ENCODE data around the gene FAM133A. TPM values are rescaled to one million over a fixed set of nuclear protein-coding genes. Genes with fewer than 3 reads are reported as not detected.

FAM133A gene
- not detected for total RNA-seq

DNA sequence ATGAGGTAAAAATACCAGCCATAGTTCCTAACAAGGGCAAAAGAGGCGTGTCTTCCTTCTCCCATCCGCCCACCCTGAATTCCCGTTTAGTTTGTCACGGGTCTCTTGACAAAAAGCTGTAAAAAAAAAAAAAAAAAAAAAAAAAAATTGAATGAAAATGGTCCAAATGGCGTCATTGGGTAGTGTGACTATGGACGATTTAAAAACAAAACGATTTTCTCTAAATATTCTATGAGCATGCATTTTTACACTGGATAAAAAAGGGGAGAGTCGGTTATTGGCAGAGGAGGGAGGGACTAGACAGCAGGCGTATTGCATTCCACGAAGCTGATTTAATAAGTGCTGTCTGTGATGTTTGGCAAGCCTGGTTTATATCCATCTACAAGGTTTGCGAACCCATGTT lies at the start of gene FAM133A:
Gene FAM133A, plus strand, starts transcription at position 338 of the 403 bp plus-strand sequence. CDS start 35,214 bp downstream, outside the sequence.
- no peaks in the 10 kb centered on the region for H3K9me3 Mint-ChIP-seq
- H3K4me3 Mint-ChIP-seq, result peak within 1 kb of the TSS; percentile 87
- H3K36me3 Mint-ChIP-seq (ENCODE audit: insufficient read depth), result no peaks in the 10 kb centered on the region
- no peaks in the 10 kb centered on the region for H3K27me3 Mint-ChIP-seq (ENCODE audit: low read depth)
- DNase-seq (no peak), ATAC-seq (no peak)
- H3K4me1 Mint-ChIP-seq (ENCODE audit: low read depth), result peaks cover 12% of the 10 kb centered on the region

DNA sequence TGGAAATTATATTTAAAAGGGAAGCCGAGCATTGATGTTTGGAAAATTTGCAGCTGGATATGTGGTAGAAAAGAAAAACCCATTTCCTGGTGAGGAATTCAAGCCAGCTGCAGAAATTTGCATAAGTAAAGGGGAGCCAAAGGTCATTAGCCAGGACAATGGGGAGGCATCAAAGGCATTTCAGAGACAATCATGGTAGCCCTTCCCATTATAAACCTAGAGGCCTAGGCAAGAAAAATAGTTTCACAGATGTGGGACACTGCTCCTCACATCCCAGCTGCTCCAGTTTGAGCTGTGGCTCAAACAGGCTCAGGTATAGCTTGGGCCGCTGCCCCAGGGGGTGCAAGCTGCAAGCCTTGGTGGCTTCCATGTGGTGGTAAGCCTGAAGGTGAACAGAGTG lies 36.4 kb upstream of the FAM133A start:
- H3K27me3 Mint-ChIP-seq (ENCODE audit: low read depth), result no peaks in the 10 kb centered on the region

DNA sequence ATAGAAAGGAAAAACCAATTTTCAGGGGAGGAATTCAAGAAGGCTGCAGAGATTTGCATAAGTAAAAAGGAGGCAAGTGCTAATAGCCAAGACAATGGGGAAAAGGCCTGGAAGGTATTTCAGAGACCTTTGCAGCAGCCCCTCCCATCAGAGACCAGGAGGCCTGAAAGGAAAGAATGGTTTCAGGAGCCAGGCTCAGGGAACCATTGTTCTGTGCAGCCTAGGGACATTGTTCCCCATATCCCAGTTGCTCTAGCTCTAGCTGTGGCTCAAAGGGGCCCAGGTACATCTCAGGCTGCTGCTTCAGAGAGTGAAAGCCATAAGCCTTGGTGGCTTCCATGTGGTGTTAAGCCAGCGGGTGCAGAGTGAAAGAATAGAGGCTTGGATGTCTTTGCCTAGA lies 24.6 kb upstream of the FAM133A start:
- Mint-ChIP-seq H3K27me3 (ENCODE audit: low read depth) (no peaks in the 10 kb centered on the region), H3K9me3 (no peaks in the 10 kb centered on the region), H3K4me3 (no peak overlapping the region), H3K4me1 (ENCODE audit: low read depth) (no peaks in the 10 kb centered on the region), H3K36me3 (ENCODE audit: insufficient read depth) (no peaks in the 10 kb centered on the region)
- DNase-seq (no peak), ATAC-seq (no peak)

More for the DNA sequence above, 36.4 kb upstream of the FAM133A start:
- ATAC-seq, result no peak
- no peaks in the 10 kb centered on the region for H3K36me3 Mint-ChIP-seq (ENCODE audit: insufficient read depth)
- H3K4me1 Mint-ChIP-seq (ENCODE audit: low read depth), result no peaks in the 10 kb centered on the region
- no peak overlapping the region for H3K4me3 Mint-ChIP-seq
- DNase-seq, result no peak
- no peaks in the 10 kb centered on the region for H3K9me3 Mint-ChIP-seq

DNA sequence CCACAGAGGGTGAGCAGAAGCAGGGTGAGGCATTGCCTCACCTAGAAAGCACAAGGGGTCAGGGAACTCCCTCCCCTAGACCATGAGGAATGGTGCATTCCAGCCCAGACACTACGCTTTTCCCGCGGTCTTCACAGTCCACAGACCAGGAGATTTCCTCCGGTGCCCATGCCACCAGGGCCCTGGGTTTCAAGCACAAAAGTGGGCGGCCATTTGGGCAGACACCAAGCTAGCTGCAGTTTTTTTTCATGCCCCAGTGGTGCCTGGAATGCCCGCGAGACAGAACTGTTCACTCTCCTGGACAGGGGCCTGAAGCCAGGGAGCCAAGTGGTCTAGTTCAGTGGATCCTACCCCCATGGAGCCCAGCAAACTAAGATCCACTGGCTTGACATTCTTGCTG lies 13.4 kb upstream of the FAM133A start:
- DNase-seq (no peak), ATAC-seq (no peak)
- no peaks in the 10 kb centered on the region for H3K4me1 Mint-ChIP-seq (ENCODE audit: low read depth)
- H3K9me3 Mint-ChIP-seq, result no peaks in the 10 kb centered on the region
- no peaks in the 10 kb centered on the region for H3K36me3 Mint-ChIP-seq (ENCODE audit: insufficient read depth)
- no peaks in the 10 kb centered on the region for H3K27me3 Mint-ChIP-seq (ENCODE audit: low read depth)
- H3K4me3 Mint-ChIP-seq, result no peak overlapping the region

DNA sequence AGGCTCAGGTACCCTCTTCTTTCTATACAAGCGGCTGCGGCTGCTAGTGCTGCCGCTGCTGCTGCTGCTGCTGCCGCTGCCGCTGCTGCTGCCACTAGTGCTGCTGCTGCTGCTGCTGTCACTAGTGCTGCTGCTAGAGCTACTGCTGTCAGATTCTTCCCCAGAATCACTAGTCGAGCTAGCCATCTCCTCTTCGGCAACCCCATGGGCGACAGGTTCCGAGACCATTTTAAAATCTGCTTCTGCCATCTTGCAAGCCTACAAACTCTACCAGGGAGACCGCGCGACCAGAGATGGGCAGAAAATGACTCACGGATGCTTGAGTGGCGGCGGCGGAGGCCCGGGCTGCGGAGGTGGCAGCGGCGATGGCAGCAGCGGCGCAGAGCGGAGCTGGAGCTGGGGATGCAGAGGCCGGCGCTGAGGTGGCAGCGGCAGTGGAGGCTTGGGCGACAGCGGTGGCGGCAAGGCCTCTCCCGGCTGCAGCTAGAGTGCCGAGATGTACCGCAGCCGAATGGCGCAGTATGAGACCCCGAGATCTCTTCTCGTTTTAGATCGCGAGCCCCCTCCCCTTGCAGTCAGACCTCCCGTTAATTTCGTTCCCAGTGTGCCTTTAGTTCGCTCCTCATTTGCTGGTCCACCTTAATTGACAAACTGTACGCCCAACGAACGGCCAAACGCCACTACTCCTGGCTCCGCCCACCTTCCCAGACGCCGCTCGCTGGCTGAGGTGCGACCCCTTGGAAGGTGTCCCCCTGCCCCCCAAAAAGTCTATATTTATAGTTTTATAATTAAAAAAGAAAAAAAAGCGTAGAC lies 744 bp upstream of the FAM133A start, which contains the start of gene NAP1L3:
Gene NAP1L3, minus strand, starts transcription at position 523 of the 813 bp plus-strand sequence. Its CDS starts 274 bp downstream, at position 249.
- peak; percentile 47 for DNase-seq
- H3K4me3 Mint-ChIP-seq, result peak within 1 kb of the TSS; percentile 87
- no peaks in the 10 kb centered on the region for H3K9me3 Mint-ChIP-seq
- no peaks in the 10 kb centered on the region for H3K27me3 Mint-ChIP-seq (ENCODE audit: low read depth)
- ATAC-seq, result peak; percentile 91 to 92
- H3K36me3 Mint-ChIP-seq (ENCODE audit: insufficient read depth), result no peaks in the 10 kb centered on the region
- peaks cover 12% of the 10 kb centered on the region for H3K4me1 Mint-ChIP-seq (ENCODE audit: low read depth)

DNA sequence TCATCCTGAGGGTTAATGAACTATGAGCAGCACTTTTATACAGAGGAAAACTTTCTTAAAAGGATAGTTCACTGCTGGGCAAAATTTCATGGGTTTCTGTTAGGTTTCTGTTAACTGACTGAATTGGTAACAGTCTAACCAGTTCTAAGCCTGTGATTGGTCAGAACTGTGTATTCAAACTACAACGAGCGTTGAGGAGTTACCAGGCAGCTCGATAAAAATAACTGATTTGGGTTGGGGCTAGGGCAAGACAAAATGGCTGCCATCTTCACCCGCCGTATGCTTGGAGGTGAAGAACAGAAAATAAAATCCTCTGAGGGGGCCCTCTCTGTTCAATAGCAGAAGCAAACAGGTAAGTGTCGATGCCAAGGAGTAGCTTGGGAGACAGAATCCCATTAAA lies 22.0 kb downstream of the FAM133A start:
- no peaks in the 10 kb centered on the region for H3K4me1 Mint-ChIP-seq (ENCODE audit: low read depth)
- H3K9me3 Mint-ChIP-seq, result no peaks in the 10 kb centered on the region
- no peaks in the 10 kb centered on the region for H3K27me3 Mint-ChIP-seq (ENCODE audit: low read depth)
- ATAC-seq, result no peak
- no peak overlapping the region for H3K4me3 Mint-ChIP-seq
- DNase-seq, result no peak
- H3K36me3 Mint-ChIP-seq (ENCODE audit: insufficient read depth), result no peaks in the 10 kb centered on the region

DNA sequence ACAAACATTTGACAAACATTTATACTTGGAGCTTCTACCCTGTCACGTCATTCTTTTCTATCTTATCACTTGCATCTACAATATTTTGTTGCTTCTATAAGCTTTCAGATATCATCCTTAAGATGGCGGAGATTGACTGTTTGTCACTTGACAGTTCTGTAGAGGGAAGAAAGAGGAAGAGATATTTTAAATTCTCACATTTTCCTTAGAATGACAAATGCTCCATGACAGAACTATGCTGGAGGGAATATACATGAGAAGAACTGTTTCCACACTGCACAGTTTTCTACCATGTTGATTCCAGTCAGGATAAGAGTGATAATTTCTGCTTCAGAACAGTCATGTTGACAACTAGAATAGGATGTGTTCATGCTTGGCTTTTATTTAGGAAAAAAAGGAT lies 29.7 kb downstream of the FAM133A start:
- no peak overlapping the region for H3K4me3 Mint-ChIP-seq
- H3K27me3 Mint-ChIP-seq (ENCODE audit: low read depth), result no peaks in the 10 kb centered on the region
- ATAC-seq (no peak), DNase-seq (no peak)
- no peaks in the 10 kb centered on the region for H3K4me1 Mint-ChIP-seq (ENCODE audit: low read depth)
- no peaks in the 10 kb centered on the region for H3K36me3 Mint-ChIP-seq (ENCODE audit: insufficient read depth)
- H3K9me3 Mint-ChIP-seq, result no peaks in the 10 kb centered on the region

DNA sequence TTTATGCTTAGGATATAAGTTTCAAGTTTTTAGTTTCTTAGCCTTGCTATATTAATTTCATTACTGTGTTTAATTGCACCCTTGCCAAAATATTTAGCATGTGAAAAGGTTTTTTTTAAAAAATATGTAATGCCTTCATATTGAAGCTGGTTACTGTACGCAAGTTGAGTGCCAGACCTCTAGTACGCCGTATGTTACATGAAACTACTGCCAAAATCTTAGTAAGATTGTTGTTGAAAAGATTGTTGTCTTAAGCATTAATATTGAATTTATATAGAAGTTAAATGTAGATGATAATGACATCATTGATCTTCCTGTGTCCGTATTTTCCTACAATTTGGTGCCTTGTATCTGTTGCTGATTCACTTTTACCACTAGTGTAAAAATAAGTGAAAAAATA lies 37.1 kb downstream of the FAM133A start:
- DNase-seq (no peak), ATAC-seq (no peak)
- Mint-ChIP-seq H3K4me3 (no peak overlapping the region), H3K27me3 (ENCODE audit: low read depth) (no peaks in the 10 kb centered on the region), H3K4me1 (ENCODE audit: low read depth) (no peaks in the 10 kb centered on the region), H3K9me3 (no peaks in the 10 kb centered on the region), H3K36me3 (ENCODE audit: insufficient read depth) (no peaks in the 10 kb centered on the region)

DNA sequence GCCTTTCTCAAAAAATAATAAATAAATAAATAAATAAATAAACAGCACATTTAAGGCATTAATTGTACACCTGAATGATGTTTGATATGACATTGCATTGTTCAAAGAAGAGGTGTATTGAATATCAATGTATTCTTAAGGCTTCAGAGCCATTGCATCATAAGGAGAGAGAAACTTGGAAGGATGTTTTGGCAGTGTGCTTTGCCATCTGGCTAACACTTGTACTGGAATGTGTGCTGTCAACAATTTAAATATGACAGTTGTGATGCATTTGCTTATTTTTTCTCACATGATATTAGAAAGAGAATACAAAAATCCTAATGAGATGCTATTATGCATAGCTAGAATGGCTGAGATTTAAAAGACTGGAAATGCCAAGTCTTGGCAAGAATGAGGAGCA lies 67.8 kb downstream of the FAM133A start:
- H3K27me3 Mint-ChIP-seq (ENCODE audit: low read depth), result no peaks in the 10 kb centered on the region
- no peak overlapping the region for H3K4me3 Mint-ChIP-seq
- no peak for DNase-seq
- H3K4me1 Mint-ChIP-seq (ENCODE audit: low read depth), result no peaks in the 10 kb centered on the region
- no peaks in the 10 kb centered on the region for H3K9me3 Mint-ChIP-seq
- no peak for ATAC-seq
- no peaks in the 10 kb centered on the region for H3K36me3 Mint-ChIP-seq (ENCODE audit: insufficient read depth)

DNA sequence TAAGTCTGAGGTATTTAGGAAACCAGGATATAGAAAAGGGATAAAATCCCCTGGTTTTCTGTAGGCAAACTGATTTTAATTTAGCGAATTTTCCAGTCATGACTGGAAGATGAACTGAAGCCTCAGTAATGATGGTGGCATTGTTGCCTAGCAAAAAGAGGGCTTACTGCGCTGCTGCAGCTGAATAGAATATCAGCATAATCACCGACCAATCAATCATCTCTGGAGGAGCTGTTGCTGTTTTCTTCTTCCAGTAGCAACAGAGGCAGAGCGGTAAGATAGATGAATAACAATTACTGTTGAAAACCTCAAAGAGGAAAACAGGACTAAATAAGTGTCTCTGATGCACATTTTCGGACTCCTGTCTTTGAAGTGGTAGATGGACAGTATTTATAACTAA lies 86.2 kb downstream of the FAM133A start:
- Mint-ChIP-seq H3K4me1 (ENCODE audit: low read depth) (no peaks in the 10 kb centered on the region), H3K36me3 (ENCODE audit: insufficient read depth) (no peaks in the 10 kb centered on the region), H3K4me3 (no peak overlapping the region), H3K9me3 (no peaks in the 10 kb centered on the region), H3K27me3 (ENCODE audit: low read depth) (no peaks in the 10 kb centered on the region)
- DNase-seq (no peak), ATAC-seq (no peak)

Other genes with a start within 250 kb of the FAM133A start
- gene NAP1L3, start 628 bp upstream of the FAM133A start, total RNA-seq, result 1 to 10 TPM; 2.7 to 3.2 (median 2.9) TPM

All from activated T-cell treated with anti-CD3 and anti-CD28 coated beads, Interleukin-2, amount 50 U/mL, for 4 hours (primary cell).